ENCODE results near the gene JSRP1.
"Not testable (repeated sequence)": the region's sequence is repeated elsewhere in the genome, so short reads cannot be mapped to it uniquely, and the experiment has no call there.

Gene JSRP1

DNA sequence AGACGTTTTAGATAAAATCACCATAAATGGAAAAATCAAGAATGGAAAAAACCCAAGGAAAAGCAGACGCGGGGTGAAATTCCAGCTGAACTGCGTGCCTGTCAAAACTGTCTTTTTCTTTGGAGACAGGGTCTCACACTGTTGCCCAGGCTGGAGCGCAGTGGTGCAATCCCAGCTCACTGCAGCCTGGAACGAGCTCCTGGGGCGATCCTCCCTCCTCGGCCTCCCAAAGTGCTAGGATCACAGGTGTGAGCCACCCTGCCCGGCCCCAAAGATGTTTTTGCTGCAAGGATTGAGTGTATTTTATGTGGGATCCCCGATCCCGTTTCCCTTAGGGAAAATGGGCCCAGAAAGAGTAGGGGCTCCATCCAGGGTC lies 26.6 kb upstream of the JSRP1 start:
- Histone ChIP-seq H2AK5ac (ENCODE audit: low read length) (no peak overlapping the region), H3K18ac (ENCODE audit: low read length) (no peak overlapping the region), H4K5ac (ENCODE audit: low read length) (no peak overlapping the region), H4K8ac (ENCODE audit: low read depth, low read length) (no peak overlapping the region), H3K4me2 (ENCODE audit: low read length) (no peak overlapping the region), H3K23ac (ENCODE audit: low read length) (no peak overlapping the region), H3K56ac (ENCODE audit: low read length) (no peak overlapping the region), H3K9ac (ENCODE audit: low read length) (no peak overlapping the region), H3K4me3 (ENCODE audit: low read length) (no peak overlapping the region), H2BK120ac (ENCODE audit: low read depth, low read length) (no peak overlapping the region), H3K27ac (ENCODE audit: low read depth, low read length) (no peak overlapping the region), H3K4ac (ENCODE audit: low read depth, low read length) (no peak overlapping the region), H3K79me1 (ENCODE audit: low read length) (no peaks in the 10 kb centered on the region), H3K79me2 (ENCODE audit: control insufficient read depth, insufficient read depth, low read length) (no peaks in the 10 kb centered on the region), H2BK5ac (ENCODE audit: low read length) (no peak overlapping the region), H3K36me3 (ENCODE audit: control insufficient read depth, insufficient read depth, low read length) (no peaks in the 10 kb centered on the region), H3K27me3 (ENCODE audit: insufficient read depth, low read length, poor library complexity) (peaks cover 1% of the 10 kb centered on the region), H2BK15ac (replicated peaks; ENCODE audit: low read depth) (no peak overlapping the region), H3K4me1 (ENCODE audit: control insufficient read depth, low read depth, low read length) (no peaks in the 10 kb centered on the region)
- no peak for DNase-seq
- no CpG with 5 or more reads among the region's 11 CpGs for WGBS (ENCODE audit: extremely low coverage, insufficient coverage, low lambda C conversion rate)

DNA sequence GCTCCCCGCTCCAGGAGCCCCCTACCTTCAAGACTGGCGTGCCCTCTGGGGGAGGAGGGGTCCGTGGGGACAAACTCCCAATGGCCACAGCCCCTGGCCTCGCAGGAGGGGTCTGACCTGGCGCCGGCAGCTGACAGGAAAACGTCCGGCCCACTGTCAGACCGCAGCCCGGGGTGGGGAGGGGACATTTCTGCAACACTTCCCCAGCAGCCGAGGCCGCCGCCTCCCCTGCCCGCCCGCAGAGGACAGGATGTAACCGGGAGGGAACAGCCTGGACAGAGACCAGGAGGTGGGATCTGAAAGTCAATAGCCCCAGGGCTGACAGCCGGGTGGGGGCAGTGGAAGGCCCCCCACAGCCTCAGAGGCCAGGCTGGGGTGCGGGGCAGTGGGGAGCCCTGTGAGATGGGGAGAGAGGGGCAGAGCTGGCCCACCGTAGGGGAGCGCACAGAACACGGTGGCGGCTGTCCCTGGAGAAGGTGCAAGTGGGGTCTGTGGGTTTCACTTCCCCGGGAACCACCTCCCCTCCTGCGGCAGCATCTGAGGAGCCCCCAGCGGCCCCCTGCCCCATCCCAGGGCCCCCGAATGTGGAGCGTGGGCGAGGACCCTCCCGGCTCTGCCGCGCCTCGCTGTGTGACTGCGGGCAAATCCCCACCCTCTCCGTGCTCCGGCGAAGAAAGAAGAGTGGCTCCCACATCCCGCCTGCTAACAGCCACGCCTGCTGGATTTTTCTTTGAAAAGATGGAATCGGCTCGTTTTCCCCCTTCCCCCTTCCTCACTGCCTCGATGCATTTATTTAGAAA lies 26.0 kb upstream of the JSRP1 start, which contains the start of gene PEAK3:
PEAK3 (minus strand) TSS at position 114 of the 800 bp plus-strand sequence. CDS start 1,244 bp downstream, outside the sequence.
- H3K4me2 ChIP-seq (ENCODE audit: low read length) = peak within 1 kb of the TSS; percentile 48
- H3K4me1 ChIP-seq (ENCODE audit: control insufficient read depth, low read depth, low read length) = no peaks in the 10 kb centered on the region
- H3K4ac ChIP-seq (ENCODE audit: low read depth, low read length) = no peak within 1 kb of the TSS
- no peak within 1 kb of the TSS for H4K5ac ChIP-seq (ENCODE audit: low read length)
- no peak within 1 kb of the TSS for H2BK15ac ChIP-seq (replicated peaks; ENCODE audit: low read depth)
- H3K4me3 ChIP-seq (ENCODE audit: low read length) = no peak within 1 kb of the TSS
- peak; percentile 81 for DNase-seq
- no peak within 1 kb of the TSS for H2AK5ac ChIP-seq (ENCODE audit: low read length)
- no peaks in the 10 kb centered on the region for H3K79me2 ChIP-seq (ENCODE audit: control insufficient read depth, insufficient read depth, low read length)
- no CpG with 5 or more reads among the region's 41 CpGs for WGBS (ENCODE audit: extremely low coverage, insufficient coverage, low lambda C conversion rate)
- H4K8ac ChIP-seq (ENCODE audit: low read depth, low read length) = no peak within 1 kb of the TSS
- peak within 1 kb of the TSS; percentile 5 for H3K18ac ChIP-seq (ENCODE audit: low read length)
- no peaks in the 10 kb centered on the region for H3K36me3 ChIP-seq (ENCODE audit: control insufficient read depth, insufficient read depth, low read length)
- H3K79me1 ChIP-seq (ENCODE audit: low read length) = no peaks in the 10 kb centered on the region
- no peaks in the 10 kb centered on the region for H3K27me3 ChIP-seq (ENCODE audit: insufficient read depth, low read length, poor library complexity)
- peak within 1 kb of the TSS; percentile 67 for H3K56ac ChIP-seq (ENCODE audit: low read length)
- H3K9ac ChIP-seq (ENCODE audit: low read length) = peak within 1 kb of the TSS; percentile 51
- no peak within 1 kb of the TSS for H3K23ac ChIP-seq (ENCODE audit: low read length)
- H2BK5ac ChIP-seq (ENCODE audit: low read length) = no peak within 1 kb of the TSS
- H2BK120ac ChIP-seq (ENCODE audit: low read depth, low read length) = no peak within 1 kb of the TSS
- H3K27ac ChIP-seq (ENCODE audit: low read depth, low read length) = no peak within 1 kb of the TSS

DNA sequence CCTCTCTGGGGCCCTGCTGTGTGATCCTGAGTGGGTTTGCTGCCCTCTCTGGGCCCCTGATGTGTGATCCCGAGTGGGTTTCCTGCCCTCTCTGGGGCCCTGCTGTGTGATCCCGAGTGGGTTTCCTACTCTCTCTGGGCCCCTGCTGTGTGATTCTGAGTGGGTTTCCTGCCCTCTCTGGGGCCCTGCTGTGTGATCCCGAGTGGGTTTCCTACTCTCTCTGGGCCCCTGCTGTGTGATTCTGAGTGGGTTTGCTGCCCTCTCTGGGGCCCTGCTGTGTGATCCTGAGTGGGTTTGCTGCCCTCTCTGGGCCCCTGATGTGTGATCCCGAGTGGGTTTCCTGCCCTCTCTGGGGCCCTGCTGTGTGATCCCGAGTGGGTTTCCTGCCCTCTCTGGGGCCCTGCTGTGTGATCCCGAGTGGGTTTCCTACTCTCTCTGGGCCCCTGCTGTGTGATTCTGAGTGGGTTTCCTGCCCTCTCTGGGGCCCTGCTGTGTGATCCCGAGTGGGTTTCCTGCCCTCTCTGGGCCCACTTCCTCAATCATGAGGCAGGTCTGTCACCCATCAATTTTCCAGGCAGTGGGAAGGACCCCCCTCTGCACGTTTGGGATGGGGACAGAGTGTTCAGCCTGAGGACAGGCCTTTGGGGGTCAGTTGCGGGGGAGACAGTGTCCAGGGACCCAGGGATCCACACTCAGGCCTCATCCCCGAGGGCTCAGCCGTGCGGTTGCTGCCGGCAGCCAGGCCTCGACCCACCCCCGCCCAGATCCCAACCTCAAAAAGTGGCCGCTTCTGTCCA lies 25.2 kb upstream of the JSRP1 start:
- not testable (repeated sequence) for H3K4me1 ChIP-seq (ENCODE audit: control insufficient read depth, low read depth, low read length); H3K36me3 ChIP-seq (ENCODE audit: control insufficient read depth, insufficient read depth, low read length); H3K23ac ChIP-seq (ENCODE audit: low read length); H3K27me3 ChIP-seq (ENCODE audit: insufficient read depth, low read length, poor library complexity); H3K4me3 ChIP-seq (ENCODE audit: low read length); H3K4ac ChIP-seq (ENCODE audit: low read depth, low read length); H2BK15ac ChIP-seq (replicated peaks; ENCODE audit: low read depth); H4K8ac ChIP-seq (ENCODE audit: low read depth, low read length); H3K27ac ChIP-seq (ENCODE audit: low read depth, low read length); H2AK5ac ChIP-seq (ENCODE audit: low read length); H3K18ac ChIP-seq (ENCODE audit: low read length); H4K5ac ChIP-seq (ENCODE audit: low read length); DNase-seq; H3K79me2 ChIP-seq (ENCODE audit: control insufficient read depth, insufficient read depth, low read length); H2BK120ac ChIP-seq (ENCODE audit: low read depth, low read length); H3K79me1 ChIP-seq (ENCODE audit: low read length); H2BK5ac ChIP-seq (ENCODE audit: low read length)
- Histone ChIP-seq H3K56ac (ENCODE audit: low read length) (peak overlapping the region; percentile 67), H3K4me2 (ENCODE audit: low read length) (peak overlapping the region; percentile 48), H3K9ac (ENCODE audit: low read length) (peak overlapping the region; percentile 51)
- WGBS (ENCODE audit: extremely low coverage, insufficient coverage, low lambda C conversion rate) = no CpG with 5 or more reads among the region's 16 CpGs

DNA sequence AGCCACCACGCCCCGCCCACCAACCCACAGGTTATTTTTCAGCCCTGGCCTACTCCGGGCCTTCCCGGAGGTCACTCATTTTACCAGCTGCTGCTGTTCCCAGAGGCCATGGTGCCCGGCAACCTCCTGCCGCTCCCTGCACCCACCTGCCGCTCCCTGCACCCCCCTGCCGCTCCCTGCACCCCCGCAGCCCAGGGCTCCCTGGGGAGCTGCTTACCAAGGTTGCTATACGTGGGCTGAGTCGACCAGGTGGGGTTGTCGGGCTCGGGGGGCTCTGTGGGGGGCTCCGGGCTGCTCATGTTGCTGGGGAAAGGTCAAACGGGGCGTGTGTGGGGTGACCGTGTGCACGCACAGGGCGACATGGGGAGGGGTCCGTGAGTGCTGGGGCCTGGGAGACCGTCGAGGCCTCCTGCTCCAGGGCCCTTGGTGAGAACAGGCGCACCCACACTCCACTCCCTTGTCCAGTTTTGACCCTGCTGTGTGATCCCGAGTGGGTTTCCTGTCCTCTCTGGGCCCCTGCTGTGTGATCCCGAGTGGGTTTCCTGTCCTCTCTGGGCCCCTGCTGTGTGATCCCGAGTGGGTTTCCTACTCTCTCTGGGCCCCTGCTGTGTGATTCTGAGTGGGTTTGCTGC lies 24.5 kb upstream of the JSRP1 start:
- Histone ChIP-seq H3K4me2 (ENCODE audit: low read length) (no peak overlapping the region), H3K18ac (ENCODE audit: low read length) (no peak overlapping the region), H3K4ac (ENCODE audit: low read depth, low read length) (no peak overlapping the region), H2BK15ac (replicated peaks; ENCODE audit: low read depth) (no peak overlapping the region), H3K4me1 (ENCODE audit: control insufficient read depth, low read depth, low read length) (no peaks in the 10 kb centered on the region), H3K79me2 (ENCODE audit: control insufficient read depth, insufficient read depth, low read length) (no peaks in the 10 kb centered on the region), H3K79me1 (ENCODE audit: low read length) (no peaks in the 10 kb centered on the region), H4K5ac (ENCODE audit: low read length) (no peak overlapping the region), H2AK5ac (ENCODE audit: low read length) (no peak overlapping the region), H3K27me3 (ENCODE audit: insufficient read depth, low read length, poor library complexity) (no peaks in the 10 kb centered on the region), H2BK5ac (ENCODE audit: low read length) (no peak overlapping the region), H3K27ac (ENCODE audit: low read depth, low read length) (no peak overlapping the region), H2BK120ac (ENCODE audit: low read depth, low read length) (no peak overlapping the region), H3K23ac (ENCODE audit: low read length) (no peak overlapping the region), H3K4me3 (ENCODE audit: low read length) (no peak overlapping the region), H3K9ac (ENCODE audit: low read length) (no peak overlapping the region), H3K36me3 (ENCODE audit: control insufficient read depth, insufficient read depth, low read length) (no peaks in the 10 kb centered on the region), H3K56ac (ENCODE audit: low read length) (no peak overlapping the region), H4K8ac (ENCODE audit: low read depth, low read length) (no peak overlapping the region)
- no peak for DNase-seq
- no CpG with 5 or more reads among the region's 26 CpGs for WGBS (ENCODE audit: extremely low coverage, insufficient coverage, low lambda C conversion rate)

DNA sequence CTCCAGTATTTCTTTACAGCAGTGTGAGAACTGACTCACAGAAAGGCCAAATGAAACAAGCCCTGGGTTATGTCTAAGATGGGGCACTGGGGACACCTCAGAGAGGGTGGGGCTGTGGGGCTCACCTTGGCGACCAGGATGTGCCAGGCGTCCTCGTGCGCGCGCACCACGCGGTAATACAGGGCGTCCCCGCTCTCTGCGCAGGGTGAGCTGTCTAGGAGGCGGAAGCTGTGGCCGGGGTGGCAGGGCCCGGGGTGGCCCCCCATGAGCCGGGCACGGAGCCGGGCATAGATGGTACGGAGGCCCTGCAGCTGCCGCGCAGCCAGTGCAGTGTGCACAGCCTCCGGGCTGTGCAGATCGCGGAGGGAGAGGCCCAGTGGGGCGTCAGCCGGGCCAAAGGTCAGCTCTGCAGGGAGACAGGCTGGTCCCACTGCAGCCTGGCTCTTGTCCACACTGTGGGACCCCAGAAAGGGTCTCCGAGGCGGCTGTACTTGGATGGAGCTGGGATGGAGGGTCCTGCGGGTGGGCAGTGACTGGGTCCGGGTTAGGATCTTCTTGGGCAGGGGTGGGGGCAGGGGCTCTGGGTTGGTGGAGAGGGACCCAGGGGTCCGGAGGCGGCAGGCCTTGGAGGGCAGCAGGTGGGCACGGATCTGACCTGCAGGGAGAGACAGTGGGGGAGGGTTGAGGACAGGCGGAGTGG lies 22.4 kb upstream of the JSRP1 start:
- no peaks in the 10 kb centered on the region for H3K36me3 ChIP-seq (ENCODE audit: control insufficient read depth, insufficient read depth, low read length)
- H3K79me1 ChIP-seq (ENCODE audit: low read length) = peaks cover 6% of the 10 kb centered on the region
- H3K9ac ChIP-seq (ENCODE audit: low read length) = no peak overlapping the region

More for the DNA sequence above, 22.4 kb upstream of the JSRP1 start:
- no CpG with 5 or more reads among the region's 33 CpGs for WGBS (ENCODE audit: extremely low coverage, insufficient coverage, low lambda C conversion rate)
- H3K4me3 ChIP-seq (ENCODE audit: low read length) = no peak overlapping the region
- H3K4me1 ChIP-seq (ENCODE audit: control insufficient read depth, low read depth, low read length) = no peaks in the 10 kb centered on the region
- no peak overlapping the region for H3K4me2 ChIP-seq (ENCODE audit: low read length)
- no peak overlapping the region for H3K56ac ChIP-seq (ENCODE audit: low read length)
- H2BK120ac ChIP-seq (ENCODE audit: low read depth, low read length) = no peak overlapping the region
- no peak overlapping the region for H3K27ac ChIP-seq (ENCODE audit: low read depth, low read length)
- no peak overlapping the region for H4K5ac ChIP-seq (ENCODE audit: low read length)
- H2BK15ac ChIP-seq (replicated peaks; ENCODE audit: low read depth) = no peak overlapping the region
- H2AK5ac ChIP-seq (ENCODE audit: low read length) = no peak overlapping the region
- no peak overlapping the region for H2BK5ac ChIP-seq (ENCODE audit: low read length)
- no peak overlapping the region for H4K8ac ChIP-seq (ENCODE audit: low read depth, low read length)
- H3K27me3 ChIP-seq (ENCODE audit: insufficient read depth, low read length, poor library complexity) = no peaks in the 10 kb centered on the region
- no peak overlapping the region for H3K4ac ChIP-seq (ENCODE audit: low read depth, low read length)
- H3K23ac ChIP-seq (ENCODE audit: low read length) = no peak overlapping the region
- H3K79me2 ChIP-seq (ENCODE audit: control insufficient read depth, insufficient read depth, low read length) = peaks cover 5% of the 10 kb centered on the region
- DNase-seq = no peak
- no peak overlapping the region for H3K18ac ChIP-seq (ENCODE audit: low read length)
